22Rv1 (cell line): ENCODE data around the gene MRTFB.

Source experiments
- CTCF ChIP-seq: fragments of 450-650 bp; IDR thresholded peaks from 2 replicates; pipeline ENCODE4 v1.5.1; 2017; ENCODE audit warnings: mild to moderate bottlenecking
- ZFX ChIP-seq: fragments of 450-650 bp; IDR thresholded peaks from 2 replicates; pipeline ENCODE4 v1.6.1; 2017; ENCODE audit warnings: antibody characterized with exemption, borderline replicate concordance

- TF ChIP-seq CTCF (no peak), ZFX (no peak)
Observed at GRCh38 chr16:14070555-14070876, 603 bp upstream of the MRTFB start.
